Stimulated activated CD8-positive, alpha-beta memory T cell treated with anti-CD3 and anti-CD28 coated beads, Interleukin-2, amount 100 ng/mL, for 1 hour (primary cell): ENCODE measurements around the gene AGMAT.
"Not testable (repeated sequence)": the region's sequence is repeated elsewhere in the genome, so short reads cannot be mapped to it uniquely, and the experiment has no call there.

Experiments
- DNase-seq, 2 donors: peaks; one replicate each; pipeline ENCODE4 v3.0.0-alpha.2; 2020; ENCODE audit warnings: low read depth in 2 of 2

AGMAT gene

DNA sequence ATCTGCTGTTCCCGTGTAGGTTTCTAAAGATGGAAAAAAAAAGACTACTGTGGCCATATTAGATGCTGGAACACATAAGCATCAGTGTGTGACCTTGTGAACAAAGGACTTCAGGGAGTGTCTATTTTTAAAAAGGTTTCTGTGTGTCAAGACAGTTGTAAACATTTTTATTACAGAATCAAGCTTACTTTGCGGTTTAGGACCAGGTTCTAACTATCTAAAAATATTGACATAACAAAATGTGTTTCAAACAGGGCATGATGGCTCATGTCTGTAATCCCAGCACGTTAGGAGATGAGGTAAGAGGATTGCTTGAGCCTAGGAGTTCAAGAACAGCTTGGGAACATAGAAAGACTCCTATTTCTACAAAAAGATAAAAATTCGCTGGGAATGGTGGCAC is 25.3 kb upstream of the AGMAT start:
- no peak for DNase-seq

- no peak for DNase-seq
Observed at GRCh38 chr1:15609631-15610030, 24.8 kb upstream of the AGMAT start.

DNA sequence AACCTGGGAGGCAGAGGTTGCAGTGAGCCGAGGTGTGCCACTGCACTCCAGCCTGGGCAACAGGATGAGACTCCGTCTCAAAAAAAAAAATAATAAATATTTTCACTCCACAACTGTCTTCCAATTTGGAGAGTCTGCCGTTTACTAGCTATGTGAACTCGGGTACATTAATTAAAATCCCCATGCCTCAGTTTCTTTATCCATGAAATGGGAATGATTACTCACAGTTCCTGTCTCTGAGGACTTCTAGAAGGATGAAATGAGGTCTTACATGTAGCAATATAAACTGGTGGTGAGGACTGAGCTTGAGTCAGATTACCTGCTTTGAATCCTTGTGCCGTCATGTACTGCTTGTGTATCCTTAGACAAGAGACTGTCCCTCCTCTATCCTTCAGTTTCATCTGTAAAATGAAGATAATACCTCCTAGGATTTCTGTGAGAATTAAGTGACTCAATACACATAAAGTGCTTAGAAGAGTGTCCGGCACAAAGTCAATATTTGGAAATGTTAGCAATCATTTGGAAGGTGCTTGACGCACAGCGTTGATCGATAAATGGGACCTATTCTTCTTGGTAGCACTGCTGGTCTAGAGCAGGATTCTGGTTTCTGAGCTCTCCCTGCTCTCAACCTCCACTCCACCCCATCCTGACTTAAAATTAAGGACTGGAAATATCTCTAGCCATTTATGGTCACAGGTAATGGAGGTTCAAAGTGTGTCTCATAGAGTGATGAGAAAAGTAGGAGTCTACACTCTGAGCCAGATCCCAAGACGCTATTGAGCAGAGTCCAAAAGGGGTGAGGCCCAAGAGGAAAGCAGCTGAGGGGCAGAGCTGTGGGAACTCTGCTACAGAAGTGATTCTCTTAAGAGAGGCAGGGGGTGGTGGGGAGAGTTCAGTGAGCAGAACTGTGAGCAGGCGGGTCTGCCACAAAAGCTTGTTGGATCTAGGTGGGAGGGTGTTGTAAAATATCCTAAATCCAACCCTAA is 20.8 kb upstream of the AGMAT start:
- DNase-seq: no peak

- not testable (repeated sequence) for DNase-seq
Observed at GRCh38 chr1:15604400-15604799, 19.5 kb upstream of the AGMAT start.

DNA sequence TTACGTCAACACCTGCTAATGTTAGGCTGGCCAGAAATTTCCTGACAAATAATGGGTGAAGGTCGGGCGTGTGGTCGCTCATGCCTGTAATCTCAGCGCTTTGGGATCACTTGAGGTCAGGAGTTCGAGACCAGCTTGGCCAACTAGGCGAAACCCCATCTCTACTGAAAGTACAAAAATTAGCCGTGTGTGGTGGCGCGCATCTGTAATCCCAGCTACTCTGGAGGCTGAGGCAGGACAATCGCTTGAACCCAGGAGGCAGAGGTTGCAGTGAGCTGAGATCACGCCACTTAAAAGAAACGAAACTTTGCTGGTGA is 19.1 kb upstream of the AGMAT start:
- not testable (repeated sequence) for DNase-seq

- peak; percentile 78 to 88 for DNase-seq
Observed at GRCh38 chr1:15603050-15603965, 18.5 kb upstream of the AGMAT start.

DNA sequence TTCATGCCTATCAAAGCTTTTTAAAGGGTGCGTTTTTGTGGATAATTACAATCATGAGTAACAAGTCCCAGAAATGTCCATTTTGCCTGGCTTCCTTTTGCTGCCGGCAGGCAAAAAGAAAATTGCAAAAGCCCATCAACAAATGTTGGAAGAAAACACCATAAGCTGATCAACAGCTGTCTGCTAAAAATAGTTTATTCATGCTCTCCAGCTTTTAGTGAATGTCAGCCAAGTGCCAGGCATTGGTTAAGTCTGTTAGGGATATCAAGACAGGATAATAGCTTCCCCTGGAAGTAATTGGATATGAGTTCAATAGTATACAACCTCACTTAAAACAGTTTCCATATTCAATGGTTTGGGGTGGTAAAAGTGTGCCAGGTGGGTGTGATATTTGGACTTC is 13.6 kb upstream of the AGMAT start:
- DNase-seq: no peak

DNA sequence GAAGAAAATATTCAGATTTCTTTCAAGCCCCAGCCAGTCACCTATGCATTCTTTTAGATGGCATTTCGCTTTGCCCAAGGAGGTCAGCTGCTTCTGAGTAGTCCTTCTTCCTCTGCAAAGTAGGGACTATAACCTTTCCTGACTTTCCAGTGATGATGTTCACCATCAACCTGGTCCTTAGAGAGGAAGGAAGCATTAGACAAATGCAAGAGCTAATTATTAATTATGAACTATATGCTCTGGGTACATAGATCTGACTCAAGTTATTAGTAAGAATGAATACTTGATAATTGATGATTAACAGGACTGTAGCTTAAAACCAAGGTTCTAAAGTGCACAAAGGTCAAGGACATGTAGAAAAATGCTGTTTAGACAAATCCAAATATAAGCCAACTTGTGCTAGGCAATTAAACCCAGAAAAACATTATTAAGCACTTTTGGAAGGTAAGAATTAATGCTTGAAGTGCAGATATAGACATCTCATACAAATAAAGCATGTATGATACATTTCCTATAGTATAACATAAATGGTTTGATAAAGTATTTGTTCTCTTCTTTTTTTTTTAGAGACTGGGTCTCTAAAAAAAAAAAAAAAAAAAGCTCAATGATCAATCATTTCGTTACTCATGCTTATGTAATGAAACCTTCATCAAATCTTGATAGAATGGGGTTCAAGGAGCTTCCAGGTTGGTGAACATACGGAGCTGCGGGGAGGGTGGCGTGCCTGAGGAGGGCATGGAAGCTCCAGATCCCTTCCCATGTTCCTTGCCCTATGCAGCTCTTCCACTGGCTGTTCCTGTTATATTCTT is 11.2 kb upstream of the AGMAT start:
- no peak for DNase-seq

GRCh38 chr1:15592285-15592684 is 7.4 kb upstream of the AGMAT start:
- no peak for DNase-seq

- DNase-seq: no peak
Observed at GRCh38 chr1:15583016-15583706, 1.7 kb downstream of the AGMAT start.

DNA sequence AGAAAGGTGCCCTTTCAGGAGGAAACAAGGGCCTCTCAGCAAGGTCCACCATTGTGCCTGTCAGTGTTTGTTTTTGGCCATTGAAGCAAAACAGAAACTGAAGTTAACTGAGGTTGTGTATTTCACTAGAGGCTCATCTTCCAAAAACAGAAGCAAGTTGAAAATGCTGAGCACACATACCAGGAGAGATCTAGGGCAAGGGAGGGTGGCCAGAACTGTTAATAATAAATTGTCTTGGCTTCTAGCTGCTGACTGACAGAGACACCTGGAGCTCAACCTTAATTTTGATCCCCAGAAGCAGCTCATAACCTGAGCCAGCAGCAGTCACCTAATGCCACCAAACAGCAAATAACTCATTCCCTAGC is 5.2 kb downstream of the AGMAT start:
- no peak for DNase-seq

- DNase-seq: no peak
Observed at GRCh38 chr1:15578921-15579682, 5.7 kb downstream of the AGMAT start.

GRCh38 chr1:15577691-15578090 is 7.2 kb downstream of the AGMAT start:
- no peak for DNase-seq

- no peak for DNase-seq
Observed at GRCh38 chr1:15575549-15576150, 9.2 kb downstream of the AGMAT start.

DNA sequence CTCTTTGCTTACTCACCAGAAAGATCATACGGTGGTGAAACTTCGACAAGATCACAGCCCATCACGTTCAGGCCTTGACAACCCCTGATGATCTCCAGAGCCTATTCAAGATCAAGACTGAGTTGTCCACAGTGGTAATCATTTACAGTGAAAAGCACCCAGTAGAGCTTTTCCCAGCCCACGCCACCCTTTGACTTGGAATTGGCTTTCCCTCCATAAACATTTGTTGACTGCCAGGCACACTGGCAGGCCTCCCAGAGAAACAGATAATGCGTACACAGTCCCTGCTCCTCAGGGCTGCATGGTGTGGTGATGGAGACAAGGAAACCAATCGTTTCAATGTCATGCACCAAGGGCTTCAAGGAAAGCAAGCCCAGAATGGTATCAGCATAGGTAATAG is 10.1 kb downstream of the AGMAT start:
- DNase-seq: no peak

GRCh38 chr1:15573477-15573876 is 11.4 kb downstream of the AGMAT start:
- DNase-seq: no peak

- no peak for DNase-seq
Observed at GRCh38 chr1:15571266-15571665, 13.6 kb downstream of the AGMAT start.

DNA sequence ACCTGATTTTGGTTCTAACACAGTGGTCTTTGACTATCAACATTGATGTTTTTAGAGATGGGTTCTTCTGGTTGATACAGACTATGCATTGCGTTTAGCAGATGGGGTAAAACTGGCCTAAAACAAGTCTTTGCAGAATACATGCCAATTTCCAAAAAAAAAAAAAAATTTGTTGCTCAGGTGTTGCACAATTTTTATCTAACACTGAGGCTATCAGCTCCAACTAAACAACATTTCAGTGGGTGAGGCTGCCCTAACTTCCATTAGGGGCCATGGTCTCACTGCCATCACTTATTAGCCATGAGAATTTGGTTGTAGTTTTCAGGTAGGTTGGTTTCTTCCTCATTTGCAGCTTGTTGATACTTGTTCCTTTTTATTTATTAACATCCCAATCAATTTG is 14.0 kb downstream of the AGMAT start:
- no peak for DNase-seq

GRCh38 chr1:15568387-15569073 is 16.3 kb downstream of the AGMAT start:
- DNase-seq: no peak
